SK-N-MC (cell line): ENCODE results near the gene MUL1.

Experiments
- EZH2 ChIP-seq: fragments of 200-600 bp; sonication (generic); IDR thresholded peaks from one replicate; pipeline ENCODE4 v1.6.1; 2017; ENCODE audit warnings: antibody characterized with exemption
- POLR2AphosphoS5 ChIP-seq: IDR thresholded peaks from 2 replicates; pipeline ENCODE4 v1.6.1; 2012; ENCODE audit warnings: mild to moderate bottlenecking, low read depth, low read length, borderline replicate concordance

- TF ChIP-seq POLR2AphosphoS5: no peak
- TF ChIP-seq EZH2: no peak
Observed at GRCh38 chr1:20495661-20496060, 12.3 kb downstream of the MUL1 start.
